Lower lobe of right lung (tissue), 2 donors: Measurements from ENCODE around the gene NTSR1. TPM values are rescaled to one million over a fixed set of nuclear protein-coding genes. Genes with fewer than 3 reads are reported as not detected.

Source experiments
- ATAC-seq, 2 donors: fragments of 200-7000 bp; cut with Tn5 transposase; one replicate each; pipeline ENCODE4 v1.9.1; 2020 to 2022; ENCODE audit warnings: mild to moderate bottlenecking in 2 of 2, moderate library complexity in 2 of 2
- DNase-seq: peaks from one replicate; pipeline ENCODE4 v3.0.0-alpha.2; 2020
- H3K27ac ChIP-seq: fragments of 200-600 bp; one replicate; pipeline ENCODE4 v1.8.0; 2022
- H3K27me3 ChIP-seq: fragments of 200-600 bp; one replicate; pipeline ENCODE4 v1.8.0; 2022; ENCODE audit warnings: low read depth
- H3K36me3 ChIP-seq: fragments of 200-600 bp; one replicate; pipeline ENCODE4 v1.8.0; 2022; ENCODE audit warnings: mild to moderate bottlenecking
- H3K4me1 ChIP-seq: fragments of 200-600 bp; one replicate; pipeline ENCODE4 v1.8.0; 2022
- H3K4me3 ChIP-seq: fragments of 200-600 bp; one replicate; pipeline ENCODE4 v1.8.0; 2022; ENCODE audit warnings: mild to moderate bottlenecking
- H3K9me3 ChIP-seq: fragments of 200-600 bp; one replicate; pipeline ENCODE4 v1.8.0; 2022
- intact Hi-C: fragments of 100-400 bp; cut with DNase I; formaldehyde crosslinking; loops from one replicate; pipeline ENCODE4 v1.11.0; 2022
- total RNA-seq: library from RNA; stranded (reverse); fragmentation: NEBNext Ultra II Directional; extraction: Animal tissue kit (Norgen Biotek cat#: 25700); gene quantifications from one replicate; pipeline ENCODE4 v1.2.1, GENCODE V29; 2021
- TF ChIP-seq, protein P1 (sequence below): fragments of 200-600 bp; IDR thresholded peaks from one replicate; pipeline ENCODE4 v1.8.0; 2022; ENCODE audit warnings: antibody characterized with exemption, mild to moderate bottlenecking
- donor health status: DM: no; HTN: yes; CAD: no; lungs with severe emphysema.

NTSR1 gene
- total RNA-seq, 1 donor from 2014 or later, result not detected

DNA sequence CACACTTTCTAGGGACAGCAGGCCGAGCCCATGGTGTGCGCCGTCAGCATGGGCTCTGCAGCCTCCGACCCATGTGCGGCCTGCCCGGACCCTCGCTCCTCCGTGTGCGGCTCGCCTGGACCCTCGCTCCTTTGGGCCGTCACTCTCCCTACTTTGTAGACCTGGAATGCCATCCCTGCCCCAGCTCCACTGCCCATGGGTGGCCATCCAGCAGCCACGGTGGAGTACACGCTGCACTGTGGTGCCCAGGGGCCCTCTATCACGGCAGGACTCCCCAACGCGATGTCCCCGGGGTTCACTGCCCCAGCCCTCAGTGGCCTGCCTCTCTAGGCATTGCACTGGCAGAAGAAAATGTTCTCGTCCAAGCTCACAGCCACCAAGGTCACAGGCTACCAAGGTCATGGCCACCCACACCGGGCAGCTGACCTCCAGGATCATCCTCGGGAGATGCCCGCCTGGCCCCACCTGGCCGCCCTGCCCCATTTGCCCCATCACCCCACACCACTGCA lies 63.5 kb downstream of the NTSR1 start:
- no peak overlapping the region for H3K27ac ChIP-seq
- DNase-seq (no peak), ATAC-seq (no peak)
- TF ChIP-seq, protein P1, sequence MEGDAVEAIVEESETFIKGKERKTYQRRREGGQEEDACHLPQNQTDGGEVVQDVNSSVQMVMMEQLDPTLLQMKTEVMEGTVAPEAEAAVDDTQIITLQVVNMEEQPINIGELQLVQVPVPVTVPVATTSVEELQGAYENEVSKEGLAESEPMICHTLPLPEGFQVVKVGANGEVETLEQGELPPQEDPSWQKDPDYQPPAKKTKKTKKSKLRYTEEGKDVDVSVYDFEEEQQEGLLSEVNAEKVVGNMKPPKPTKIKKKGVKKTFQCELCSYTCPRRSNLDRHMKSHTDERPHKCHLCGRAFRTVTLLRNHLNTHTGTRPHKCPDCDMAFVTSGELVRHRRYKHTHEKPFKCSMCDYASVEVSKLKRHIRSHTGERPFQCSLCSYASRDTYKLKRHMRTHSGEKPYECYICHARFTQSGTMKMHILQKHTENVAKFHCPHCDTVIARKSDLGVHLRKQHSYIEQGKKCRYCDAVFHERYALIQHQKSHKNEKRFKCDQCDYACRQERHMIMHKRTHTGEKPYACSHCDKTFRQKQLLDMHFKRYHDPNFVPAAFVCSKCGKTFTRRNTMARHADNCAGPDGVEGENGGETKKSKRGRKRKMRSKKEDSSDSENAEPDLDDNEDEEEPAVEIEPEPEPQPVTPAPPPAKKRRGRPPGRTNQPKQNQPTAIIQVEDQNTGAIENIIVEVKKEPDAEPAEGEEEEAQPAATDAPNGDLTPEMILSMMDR, result no peak
- peaks cover 8% of the 10 kb centered on the region for H3K27me3 ChIP-seq
- H3K9me3 ChIP-seq, result no peaks in the 10 kb centered on the region
- no peak overlapping the region for H3K4me3 ChIP-seq
- intact Hi-C loops, result no loop called here
- peaks cover 4% of the 10 kb centered on the region for H3K4me1 ChIP-seq
- H3K36me3 ChIP-seq, result no peaks in the 10 kb centered on the region

DNA sequence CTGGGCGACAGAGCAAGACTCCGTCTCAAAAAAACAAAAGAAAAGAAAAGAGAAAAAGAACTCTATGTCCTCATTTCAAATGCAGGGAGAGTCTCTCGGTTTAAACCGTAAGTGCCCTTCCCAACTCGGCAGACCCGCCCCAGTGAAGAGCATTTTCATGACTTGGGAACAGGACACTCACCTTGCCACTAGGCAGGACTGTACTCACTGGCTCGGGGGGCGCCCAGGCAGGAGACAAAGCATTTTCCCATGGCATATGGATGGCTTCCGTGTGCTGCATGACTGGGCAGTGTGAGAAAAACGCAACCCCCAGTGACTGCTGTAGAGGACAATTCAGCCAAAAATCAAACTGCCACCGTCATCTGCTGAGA lies 64.0 kb downstream of the NTSR1 start:
- H3K4me1 ChIP-seq, result peaks cover 4% of the 10 kb centered on the region
- ATAC-seq (no peak), DNase-seq (no peak)
- no peaks in the 10 kb centered on the region for H3K36me3 ChIP-seq
- TF ChIP-seq, protein P1, result no peak
- intact Hi-C loops, result no loop called here
- H3K27ac ChIP-seq, result no peak overlapping the region
- peaks cover 8% of the 10 kb centered on the region for H3K27me3 ChIP-seq
- no peak overlapping the region for H3K4me3 ChIP-seq
- no peaks in the 10 kb centered on the region for H3K9me3 ChIP-seq

DNA sequence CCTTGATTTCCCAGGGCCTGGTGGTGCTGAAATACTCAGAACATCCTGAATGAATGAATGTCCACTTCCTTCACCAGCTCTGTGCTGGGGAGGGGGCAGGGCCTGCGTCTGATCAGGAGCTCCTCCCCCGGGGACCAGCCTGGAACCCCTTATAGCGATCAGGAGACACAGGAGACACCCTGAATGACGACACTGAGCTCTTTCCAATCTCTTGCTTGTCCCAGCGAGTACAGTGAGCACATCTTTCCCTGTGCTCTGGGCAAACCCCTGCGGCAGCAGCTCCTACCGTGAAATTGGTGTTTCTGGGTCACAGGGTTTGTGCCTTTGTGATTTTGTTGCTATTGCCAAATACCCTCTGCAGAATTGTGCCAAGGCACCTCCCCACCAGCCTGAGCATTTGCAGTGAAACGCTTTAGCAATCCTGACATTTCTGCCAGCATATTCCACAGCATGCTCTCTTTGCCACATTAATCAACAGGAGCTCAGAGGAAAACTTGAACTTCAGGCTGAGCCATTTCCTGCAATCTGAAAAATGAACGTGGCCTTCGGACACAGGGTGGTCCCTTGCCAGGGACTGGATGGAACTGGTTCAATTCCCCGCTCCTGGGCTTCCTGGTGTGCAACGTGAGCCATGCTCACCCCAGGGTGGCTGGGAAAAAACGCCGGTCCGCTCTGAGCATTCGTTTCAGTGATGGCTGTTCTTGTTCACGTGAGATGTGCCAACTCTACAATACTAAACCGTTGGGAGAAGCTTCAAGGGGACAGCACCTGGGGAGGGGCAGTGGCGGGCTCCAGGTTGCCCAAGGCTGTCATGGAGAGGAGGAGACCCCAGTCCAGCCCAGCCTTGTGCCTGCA lies 64.6 kb downstream of the NTSR1 start:
- intact Hi-C loops, result no loop called here
- no peaks in the 10 kb centered on the region for H3K9me3 ChIP-seq
- peaks cover 4% of the 10 kb centered on the region for H3K27me3 ChIP-seq
- TF ChIP-seq, protein P1, result no peak
- H3K36me3 ChIP-seq, result no peaks in the 10 kb centered on the region
- DNase-seq, result no peak
- ATAC-seq, result no peak
- no peak overlapping the region for H3K4me3 ChIP-seq
- H3K4me1 ChIP-seq, result peaks cover 4% of the 10 kb centered on the region
- no peak overlapping the region for H3K27ac ChIP-seq

DNA sequence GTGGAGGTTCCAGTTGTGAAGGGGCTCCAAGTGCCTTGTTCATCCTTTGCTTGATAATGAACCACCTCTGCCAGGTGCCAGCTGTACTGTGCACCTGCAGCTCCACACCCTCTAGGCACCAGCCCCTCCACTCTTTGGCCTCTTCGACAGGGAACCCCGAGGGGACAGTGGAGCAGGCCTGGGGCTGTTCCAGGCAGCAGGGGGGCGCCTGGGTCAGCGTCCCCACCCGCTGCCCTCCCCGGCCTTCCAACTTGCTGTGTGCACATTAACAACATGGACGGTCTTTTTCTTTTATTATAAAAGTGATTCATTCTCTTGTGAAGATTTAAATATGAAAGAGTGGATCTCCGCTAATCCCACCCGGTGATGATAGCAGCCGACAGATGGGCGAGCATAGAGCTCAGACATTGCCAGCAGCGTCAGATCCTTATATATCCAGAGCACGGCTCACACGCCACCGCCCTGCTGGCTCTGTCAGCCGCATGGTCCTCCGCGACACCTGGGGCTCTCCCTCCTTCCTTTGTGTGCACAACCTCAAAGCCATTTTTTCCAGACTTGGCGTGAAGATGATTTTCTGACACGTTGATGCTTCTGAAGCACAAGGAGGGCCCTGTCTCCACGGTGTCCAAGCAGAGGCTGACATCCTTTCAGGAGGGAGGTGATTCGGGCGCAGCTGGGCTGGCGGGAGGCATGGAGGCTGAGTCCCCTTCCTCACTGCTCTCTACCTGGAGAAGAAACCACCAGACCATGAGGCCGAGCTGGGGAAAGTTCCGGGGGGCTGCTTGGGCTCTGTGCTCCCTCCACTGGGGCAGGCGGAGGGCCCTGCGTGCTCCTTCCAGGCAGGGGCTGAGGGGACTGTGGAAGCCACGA lies 65.4 kb downstream of the NTSR1 start:
- Histone ChIP-seq H3K27ac (no peak overlapping the region), H3K27me3 (peaks cover 4% of the 10 kb centered on the region), H3K4me1 (peaks cover 4% of the 10 kb centered on the region), H3K36me3 (no peaks in the 10 kb centered on the region), H3K4me3 (no peak overlapping the region), H3K9me3 (no peaks in the 10 kb centered on the region)
- TF ChIP-seq, protein P1, result no peak
- DNase-seq (no peak), ATAC-seq (no peak)
- intact Hi-C loops, result no loop called here

DNA sequence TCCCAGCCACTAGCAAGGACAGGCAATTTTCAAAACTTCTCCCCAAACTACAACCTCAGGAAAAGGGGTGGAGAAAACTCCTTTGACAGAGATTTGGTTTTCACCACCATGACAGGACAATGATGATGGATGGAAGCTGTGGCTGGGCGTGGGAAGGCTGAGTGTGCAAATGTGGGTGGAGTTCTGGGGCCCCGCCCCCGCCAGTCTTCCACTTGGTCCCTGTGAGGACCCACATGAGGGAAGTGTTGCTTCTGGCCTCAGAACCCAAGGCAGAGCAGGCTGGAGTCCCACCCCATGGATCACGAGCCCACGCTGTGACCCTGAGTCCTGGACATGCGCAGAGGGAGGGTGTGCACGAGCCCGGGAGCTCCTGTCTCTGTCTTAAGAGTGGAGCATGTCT lies 66.1 kb downstream of the NTSR1 start:
- Histone ChIP-seq H3K9me3 (no peaks in the 10 kb centered on the region), H3K4me1 (peaks cover 4% of the 10 kb centered on the region), H3K4me3 (no peak overlapping the region), H3K27me3 (peaks cover 1% of the 10 kb centered on the region), H3K27ac (no peak overlapping the region), H3K36me3 (no peaks in the 10 kb centered on the region)
- intact Hi-C loops, result no loop called here
- TF ChIP-seq, protein P1, result no peak
- DNase-seq, result no peak
- ATAC-seq, result no peak
